NCI-H2171 (cell line): Measurements from ENCODE around the gene TACC2.
"Not testable (repeated sequence)": the region's sequence is repeated elsewhere in the genome, so short reads cannot be mapped to it uniquely, and the experiment has no call there.

Source experiments
- DNase-seq: peaks from one replicate; lab custom pipeline; 2025; lab: John Stamatoyannopoulos, UW

TACC2 gene, protein sequence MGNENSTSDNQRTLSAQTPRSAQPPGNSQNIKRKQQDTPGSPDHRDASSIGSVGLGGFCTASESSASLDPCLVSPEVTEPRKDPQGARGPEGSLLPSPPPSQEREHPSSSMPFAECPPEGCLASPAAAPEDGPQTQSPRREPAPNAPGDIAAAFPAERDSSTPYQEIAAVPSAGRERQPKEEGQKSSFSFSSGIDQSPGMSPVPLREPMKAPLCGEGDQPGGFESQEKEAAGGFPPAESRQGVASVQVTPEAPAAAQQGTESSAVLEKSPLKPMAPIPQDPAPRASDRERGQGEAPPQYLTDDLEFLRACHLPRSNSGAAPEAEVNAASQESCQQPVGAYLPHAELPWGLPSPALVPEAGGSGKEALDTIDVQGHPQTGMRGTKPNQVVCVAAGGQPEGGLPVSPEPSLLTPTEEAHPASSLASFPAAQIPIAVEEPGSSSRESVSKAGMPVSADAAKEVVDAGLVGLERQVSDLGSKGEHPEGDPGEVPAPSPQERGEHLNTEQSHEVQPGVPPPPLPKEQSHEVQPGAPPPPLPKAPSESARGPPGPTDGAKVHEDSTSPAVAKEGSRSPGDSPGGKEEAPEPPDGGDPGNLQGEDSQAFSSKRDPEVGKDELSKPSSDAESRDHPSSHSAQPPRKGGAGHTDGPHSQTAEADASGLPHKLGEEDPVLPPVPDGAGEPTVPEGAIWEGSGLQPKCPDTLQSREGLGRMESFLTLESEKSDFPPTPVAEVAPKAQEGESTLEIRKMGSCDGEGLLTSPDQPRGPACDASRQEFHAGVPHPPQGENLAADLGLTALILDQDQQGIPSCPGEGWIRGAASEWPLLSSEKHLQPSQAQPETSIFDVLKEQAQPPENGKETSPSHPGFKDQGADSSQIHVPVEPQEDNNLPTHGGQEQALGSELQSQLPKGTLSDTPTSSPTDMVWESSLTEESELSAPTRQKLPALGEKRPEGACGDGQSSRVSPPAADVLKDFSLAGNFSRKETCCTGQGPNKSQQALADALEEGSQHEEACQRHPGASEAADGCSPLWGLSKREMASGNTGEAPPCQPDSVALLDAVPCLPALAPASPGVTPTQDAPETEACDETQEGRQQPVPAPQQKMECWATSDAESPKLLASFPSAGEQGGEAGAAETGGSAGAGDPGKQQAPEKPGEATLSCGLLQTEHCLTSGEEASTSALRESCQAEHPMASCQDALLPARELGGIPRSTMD (N-terminal part only)

DNA sequence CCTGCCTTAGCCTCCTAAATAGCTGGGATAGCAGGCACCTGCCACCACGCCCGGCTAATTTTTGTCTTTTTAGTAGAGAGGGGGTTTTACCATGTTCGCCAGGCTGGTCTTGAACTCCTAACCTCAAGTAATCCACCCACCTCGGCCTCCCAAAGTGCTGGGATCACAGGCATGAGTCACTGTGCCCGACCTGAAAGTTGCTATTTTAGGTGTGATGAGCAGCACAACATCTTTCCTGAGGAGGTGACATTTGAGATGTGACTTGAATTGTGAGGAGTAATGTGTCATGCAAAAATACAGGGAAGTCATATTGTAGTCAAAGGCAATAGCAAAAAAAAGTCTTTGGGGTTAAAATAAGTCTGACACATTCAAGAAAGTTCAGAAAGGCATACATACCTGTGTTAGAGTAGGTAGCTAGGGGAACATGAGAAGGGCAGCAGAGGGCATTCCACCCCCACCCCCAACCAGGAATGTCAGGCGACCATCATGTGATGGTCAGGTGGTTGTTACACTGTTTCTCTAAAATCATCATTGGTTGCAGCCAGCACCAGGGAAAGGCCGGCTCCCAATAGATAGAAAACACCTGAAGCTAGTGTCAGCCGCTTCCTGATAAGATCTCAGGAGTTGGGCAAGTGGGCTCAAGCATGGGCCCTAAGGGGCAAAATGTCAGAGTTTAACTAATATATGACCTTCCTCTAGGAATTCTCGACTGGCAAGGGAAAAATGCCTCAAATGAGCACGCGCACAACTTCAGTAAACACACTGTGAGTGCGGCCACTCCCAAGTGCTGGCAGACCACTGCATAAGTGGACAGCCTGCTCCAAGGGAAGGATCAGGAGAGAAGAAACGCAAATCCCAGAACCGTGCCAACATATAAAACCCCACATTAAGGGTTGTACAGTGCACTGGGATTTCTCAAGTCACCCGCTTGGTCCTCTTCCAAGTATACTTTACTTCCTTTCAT, at the start of gene TACC2:
Gene TACC2 (plus strand): TSS at position 803 of the 964 bp plus-strand sequence. CDS start 32,819 bp downstream, outside the sequence.
- DNase-seq = no peak

DNA sequence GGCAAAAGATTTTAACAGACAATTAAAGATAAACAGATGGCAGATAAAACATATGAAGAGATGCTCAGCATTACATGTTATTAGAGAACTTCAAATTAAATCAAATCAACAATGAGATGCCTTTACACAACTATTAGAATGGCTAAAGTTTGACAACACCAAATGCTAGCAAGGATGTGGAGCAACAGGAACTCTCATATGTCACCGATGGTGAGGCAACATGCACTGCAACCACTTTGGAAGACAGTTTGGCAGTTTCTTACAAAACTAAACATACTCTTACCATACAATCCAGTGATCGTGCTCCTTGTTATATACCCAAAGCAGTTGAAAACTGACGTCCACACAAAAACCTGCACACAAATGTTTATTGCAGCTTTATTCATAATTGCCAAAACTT, 47.4 kb upstream of the TACC2 start:
- no peak for DNase-seq

DNA sequence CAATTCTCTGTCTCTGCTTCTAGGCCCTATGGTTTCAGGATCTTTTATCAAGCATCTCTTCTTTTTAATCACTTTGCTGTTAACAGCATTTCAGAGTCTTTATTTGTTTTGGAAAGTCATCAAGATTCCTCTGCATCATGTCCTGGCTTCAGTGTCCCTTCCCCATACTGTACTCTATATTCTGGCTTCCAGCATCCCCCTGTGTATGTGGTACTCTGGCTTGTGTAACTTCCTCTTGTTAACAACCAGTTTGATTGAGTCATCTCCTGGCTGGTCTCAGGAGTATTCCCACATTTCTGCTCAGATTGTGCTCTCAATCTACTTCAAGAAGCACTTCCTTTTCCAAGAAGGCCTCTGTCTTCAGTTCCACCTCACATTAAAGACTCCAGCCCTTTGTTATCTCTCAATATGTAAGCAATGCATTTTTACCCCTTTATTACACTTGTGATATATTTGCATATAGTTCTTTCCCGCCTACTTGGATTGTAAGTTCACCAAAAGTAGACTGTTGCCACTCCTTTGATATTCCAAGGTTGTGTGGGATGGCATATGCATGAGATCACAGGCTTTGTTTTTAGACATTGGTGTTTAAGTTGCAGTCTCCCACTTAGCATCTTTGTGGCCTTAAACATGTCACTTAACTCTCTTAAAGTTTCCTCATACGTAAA, 46.1 kb upstream of the TACC2 start:
- DNase-seq = no peak

DNA sequence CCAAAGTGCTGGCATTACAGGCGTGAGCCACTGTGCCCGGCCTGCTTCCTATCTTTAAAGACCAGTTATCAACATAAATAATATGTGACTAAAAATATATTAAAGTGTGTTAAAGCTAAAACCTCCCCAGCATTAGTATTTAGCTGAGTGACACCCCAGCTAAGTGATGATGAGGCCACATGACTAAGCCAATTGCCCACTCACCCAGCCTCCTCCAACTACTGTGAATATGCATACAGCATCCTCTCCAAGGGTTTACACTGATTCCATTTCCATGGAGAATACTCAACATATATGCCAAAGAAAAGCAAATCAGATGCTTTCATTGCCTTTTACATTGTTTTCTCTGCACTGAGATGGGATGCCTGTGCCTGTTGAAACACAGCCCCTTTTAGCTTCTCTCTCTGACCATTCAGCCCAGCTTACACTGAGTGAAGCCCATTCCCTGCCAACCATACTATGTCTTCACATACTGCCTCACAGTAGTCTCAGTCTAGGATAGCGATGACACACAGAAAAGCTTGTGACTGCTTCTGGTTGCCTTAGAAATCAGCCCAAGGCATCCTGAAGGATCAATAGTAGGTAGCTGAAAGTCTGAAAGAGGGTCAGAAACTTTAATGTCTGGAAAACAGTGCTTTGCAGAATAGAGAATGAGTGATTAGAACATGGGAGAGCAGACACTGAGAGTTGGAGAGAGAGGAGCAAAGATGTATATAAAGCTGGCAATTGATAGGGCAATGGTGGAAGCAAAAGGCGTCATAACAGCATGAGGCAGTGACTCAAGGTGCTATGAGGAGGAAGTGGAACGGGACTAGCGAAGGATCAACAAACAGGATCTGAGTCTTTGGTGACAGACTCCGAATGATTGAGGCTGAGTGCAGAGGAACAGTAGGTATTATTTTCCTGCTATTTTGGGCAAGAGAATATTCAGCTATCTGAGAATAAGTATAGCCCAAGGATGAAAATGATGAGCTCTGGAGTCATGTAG, 41.3 kb upstream of the TACC2 start:
- DNase-seq = no peak

DNA sequence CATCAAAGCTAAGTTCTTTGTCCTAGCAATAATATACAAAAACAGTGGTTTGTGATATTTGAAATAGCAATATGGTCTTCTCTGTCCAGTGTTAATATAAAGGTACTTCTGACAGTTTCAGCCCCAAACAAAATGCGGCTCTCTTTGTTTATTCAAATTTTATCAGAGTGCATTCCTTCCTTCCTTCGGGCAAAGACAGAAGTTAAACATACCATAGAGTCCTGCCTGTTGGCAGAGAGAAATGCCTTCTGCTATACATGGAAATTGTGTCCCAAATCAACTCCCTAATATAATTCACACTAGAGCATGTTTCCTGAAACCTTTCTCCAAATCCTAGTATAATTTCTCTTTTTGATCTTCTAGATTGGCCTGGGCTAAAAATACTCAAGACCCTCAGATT, 39.9 kb upstream of the TACC2 start:
- DNase-seq = no peak

DNA sequence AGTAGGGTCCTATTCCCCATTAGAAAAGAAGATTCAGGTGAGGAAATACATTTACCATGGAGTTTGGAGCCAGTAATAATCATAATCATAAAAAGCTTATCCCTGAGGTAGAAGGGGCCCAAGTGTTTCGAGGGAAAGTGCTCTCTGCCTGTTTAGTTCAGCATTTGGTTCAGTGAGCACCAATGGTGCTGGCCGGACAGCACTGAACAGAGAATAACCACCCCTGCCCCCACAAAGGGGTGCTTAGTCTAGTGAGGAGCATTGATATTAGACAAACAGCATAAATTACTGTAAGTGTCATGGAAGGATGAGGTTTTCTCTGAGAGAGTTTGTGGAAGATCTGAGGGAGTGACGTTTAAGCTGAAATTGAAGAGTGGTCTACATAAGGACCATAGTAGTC, 39.5 kb upstream of the TACC2 start:
- no peak for DNase-seq

DNA sequence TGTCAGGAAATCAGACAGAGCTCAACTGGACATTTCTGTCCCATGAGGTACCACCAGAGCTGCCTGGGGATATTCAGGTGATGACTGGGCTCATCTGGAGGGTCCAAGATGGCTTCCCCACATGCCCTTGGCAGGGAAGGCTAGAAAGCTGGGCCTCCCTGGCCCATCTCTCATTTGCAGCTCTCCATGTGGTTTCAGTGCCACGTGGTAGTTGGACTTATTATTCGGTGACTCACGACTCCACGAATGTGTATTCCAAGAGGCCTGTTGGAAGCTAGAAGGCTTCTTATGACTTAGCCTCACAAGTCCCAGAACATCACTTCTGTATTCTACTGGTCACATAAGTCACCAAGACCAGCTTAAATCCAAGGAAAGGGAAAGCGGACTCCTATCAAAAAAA, 36.7 kb upstream of the TACC2 start:
- no peak for DNase-seq

DNA sequence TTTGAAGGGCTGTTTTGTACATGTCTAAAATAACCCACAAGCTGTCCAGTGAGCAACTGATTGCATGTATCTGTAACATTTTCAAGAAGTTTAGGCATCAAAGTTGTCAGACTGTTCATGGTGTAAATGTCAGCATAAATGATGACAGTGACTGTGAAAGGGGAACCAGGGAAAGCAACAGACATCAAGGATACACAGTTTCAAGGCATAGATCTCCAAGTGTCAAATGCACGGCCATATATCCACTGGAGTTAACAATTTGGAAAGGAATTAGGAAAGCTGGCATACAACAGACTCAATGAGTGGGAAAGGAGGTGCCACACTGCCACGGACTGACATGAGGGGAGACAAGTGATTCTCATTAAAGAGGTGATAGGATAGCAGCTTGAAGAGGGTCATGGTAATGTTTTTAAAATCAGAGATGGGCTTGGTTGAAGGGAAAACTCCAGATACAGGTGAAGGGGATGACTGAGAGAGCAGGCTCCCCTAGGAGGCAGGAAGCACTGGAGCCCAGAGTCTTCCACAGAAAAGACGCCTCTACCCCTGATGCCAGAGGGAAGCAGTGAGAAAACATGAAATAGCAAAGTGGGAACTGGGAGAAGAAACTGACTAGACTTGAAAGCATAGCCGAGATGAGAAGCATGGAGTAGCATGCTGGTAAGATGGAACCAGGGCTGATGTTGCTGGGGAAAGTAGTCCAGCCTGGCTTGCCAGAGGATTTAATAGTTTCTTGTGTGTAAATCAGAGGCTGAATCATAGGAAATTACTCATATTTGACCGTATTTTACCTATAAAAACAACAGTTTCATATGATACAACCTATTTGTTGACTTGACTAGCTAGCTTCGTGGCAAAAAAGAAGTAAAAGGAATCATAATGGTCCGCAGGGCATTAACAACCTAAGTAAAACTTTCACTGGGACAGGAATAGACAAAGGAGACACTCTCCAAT, 32.6 kb upstream of the TACC2 start:
- no peak for DNase-seq

DNA sequence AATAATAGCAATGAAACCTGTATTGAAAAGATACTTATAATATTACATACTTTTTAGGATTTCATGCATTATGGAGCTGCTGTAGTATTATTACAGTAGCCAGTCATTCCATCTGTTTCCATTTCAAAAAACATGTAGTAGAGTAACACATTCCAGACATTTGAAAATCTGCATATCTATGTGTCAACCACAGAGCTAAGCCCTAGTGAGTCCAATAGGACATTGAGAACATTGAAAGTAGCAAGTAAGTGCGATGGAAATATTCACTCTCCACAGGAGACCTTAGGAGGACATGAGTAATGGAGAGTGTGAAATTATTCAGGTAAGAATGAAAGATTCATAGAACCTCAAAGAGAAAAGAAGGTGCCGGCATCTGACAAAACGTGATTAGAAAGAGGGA, 29.3 kb upstream of the TACC2 start:
- DNase-seq = no peak

DNA sequence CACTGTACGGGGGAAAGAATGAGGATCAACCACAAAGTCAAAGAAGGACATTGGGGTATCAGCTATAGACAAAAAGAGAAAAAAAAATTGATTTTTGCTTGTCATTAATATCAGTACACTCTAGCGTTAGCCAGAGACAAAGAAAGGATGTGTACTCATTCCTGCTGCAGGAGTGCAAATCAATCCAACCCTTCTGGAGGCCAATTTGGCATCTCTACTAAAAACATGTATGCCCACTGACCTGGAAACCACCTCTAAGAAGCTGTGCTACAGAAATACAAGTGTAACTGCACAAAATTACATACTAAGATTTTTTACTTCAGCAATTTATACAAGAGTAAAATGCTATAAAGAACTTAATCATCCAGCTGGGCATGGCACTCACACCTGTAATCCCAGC, 27.5 kb upstream of the TACC2 start:
- DNase-seq = no peak

DNA sequence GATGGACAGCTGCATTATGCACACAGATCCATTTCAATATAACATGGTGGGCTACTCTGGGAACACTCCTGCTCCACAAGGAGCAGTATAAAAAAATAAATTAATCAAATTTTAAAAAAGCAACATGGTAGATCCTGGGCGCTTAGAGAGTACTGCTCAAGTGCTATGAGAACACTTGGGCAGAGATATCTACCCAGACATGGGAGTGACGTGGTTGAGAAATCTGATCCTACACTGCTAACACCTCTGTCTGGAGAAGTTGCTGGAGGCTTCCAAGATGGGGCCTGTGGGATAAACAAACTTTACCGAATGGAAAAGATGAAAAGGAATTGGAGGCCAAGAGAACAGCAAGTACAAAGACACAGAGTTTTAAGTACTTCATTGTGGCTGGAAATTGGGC, 23.0 kb upstream of the TACC2 start:
- no peak for DNase-seq

DNA sequence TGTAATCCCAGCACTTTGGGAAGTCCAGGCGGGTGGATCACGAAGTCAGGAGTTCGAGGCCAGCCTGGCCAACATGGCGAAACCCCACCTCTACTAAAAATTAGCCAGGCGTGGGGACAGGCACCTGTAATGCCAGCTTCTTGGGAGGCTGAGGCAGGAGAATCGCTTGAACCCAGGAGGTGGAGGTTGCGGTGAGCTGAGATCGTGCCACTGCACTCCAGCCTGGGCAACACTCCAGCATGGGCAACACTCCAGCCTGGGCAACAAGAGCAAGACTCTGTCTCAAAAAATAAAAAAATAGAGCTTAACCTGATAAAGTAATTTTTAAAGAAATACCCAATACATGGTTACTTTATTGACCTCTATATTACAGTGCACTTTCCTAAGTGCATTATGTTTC, 19.9 kb upstream of the TACC2 start:
- not testable (repeated sequence) for DNase-seq

DNA sequence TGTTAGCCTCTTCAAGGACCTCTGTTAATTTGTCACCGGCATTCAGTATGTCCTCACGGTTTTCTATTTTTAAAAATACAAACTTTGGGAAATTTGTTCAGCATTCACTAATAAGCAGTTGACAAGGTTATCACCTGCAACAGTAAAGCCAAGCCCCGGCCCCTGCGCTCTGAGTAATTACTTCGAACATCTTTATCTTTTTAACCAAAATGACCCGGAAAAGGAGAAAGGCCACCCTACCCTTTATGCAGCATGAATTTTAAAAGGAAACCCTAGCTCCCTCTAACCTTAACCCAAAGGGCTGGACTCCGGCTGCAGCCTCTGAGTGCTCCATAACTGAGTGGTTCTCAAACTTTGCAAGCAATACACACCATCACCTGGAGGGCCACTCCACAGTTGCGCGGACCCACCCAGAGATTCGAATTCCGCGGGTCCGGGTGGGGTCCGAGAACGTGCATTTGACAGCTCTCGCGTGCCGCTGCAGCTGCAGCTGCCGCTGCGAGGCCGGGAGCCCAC, 14.9 kb upstream of the TACC2 start:
- DNase-seq = no peak

DNA sequence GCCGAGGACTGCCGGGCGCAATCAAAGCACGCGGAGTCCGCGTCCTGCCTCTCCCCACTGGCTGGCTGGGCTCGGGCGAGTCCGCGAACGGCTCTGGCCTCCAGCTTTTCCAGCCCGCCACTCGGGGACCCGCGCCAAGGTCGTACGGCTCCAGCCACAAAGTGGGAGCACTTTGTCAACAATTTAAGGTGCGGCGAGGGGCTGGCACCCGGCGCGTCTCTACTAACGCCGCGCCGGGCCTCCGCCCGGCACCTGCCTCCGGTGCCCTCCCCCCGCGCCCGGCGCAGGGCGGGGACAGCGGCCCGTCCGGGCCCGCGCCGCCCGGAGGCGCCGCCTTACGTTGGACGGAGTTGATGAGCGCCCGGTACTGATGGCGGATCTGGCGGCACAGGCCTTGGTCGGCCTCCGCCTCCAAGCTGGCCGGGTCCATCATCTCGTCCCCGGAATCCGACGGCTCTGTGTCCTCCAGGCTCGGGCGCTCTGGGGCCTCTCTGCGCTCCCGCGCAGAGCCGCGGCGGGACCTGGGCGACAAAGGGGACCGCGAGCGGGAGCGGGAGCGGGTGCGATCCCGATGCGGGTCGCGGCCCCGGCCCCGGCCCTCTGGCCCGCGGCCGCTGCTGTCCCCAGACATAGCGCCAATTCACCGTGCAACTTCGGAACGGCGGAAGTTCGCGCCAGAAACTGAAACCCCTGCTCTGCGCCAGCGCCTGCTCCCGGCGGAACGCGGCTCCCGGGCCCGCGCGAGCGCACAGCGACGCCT, 14.2 kb upstream of the TACC2 start, which contains the start of gene NSMCE4A:
Gene NSMCE4A (minus strand): TSS at position 683 of the 760 bp plus-strand sequence. CDS start 52 bp downstream, at position 631.
- DNase-seq = peak; percentile 55

DNA sequence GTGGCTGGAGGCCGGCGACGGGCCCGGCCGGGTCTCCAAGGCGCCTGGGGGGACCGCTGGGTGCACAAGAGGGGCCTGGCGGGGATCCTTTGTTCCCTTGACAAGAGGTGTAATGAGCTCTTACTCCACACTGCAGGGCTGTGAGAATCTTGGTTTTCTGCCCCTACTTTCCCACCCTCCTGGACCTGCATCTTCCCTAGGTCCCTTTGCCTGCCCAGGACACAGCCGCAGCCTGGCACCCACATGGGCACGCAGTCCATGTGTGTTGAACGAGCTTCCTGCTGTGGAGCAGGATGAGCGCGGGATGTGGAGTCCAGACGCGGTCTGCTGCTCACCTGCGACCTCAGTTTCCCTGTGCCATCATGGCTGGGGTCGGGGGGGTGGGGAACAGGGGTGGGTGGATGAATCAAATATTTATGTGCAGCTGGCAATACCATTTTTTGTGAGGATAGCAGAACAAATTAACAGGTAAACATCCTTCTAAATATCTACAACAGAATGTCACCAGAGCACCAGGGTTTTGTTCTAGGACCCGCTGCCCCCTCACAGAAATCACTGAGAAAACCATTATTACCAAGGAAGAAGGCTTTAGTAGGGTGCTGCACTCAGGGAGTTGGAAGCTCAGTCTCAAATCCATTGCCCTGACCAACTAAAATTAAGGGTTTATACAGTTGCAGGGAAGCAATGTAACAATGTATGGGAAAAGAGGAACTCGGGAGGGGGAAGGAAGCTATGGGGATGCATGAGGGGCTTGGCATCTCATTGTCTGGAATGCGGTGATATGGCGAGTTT, 13.5 kb upstream of the TACC2 start:
- no peak for DNase-seq

DNA sequence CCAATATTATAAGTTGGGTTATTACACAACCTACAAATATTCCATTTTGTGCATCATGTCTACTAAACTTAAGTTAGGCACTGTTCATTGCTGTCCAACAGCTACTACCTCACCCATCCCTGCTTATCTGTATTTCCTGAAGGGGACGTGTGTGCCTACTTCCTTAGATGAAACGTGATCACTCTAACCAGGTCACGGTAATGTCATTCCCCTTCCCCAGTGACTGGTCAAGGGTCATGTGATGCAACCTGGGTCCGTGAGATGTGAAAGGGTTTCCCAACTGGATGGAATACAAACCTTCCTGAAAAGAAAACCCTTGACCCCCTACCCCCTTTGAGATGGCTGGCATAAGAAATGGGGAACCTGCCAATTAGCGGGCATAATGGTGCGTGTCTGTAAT, 12.4 kb upstream of the TACC2 start:
- no peak for DNase-seq
